Chondrocyte (in vitro differentiated cells): ENCODE data around the gene PKDCC. TPM values are rescaled to one million over a fixed set of nuclear protein-coding genes. Genes with fewer than 3 reads are reported as not detected.
"Not testable (repeated sequence)": the region's sequence is repeated elsewhere in the genome, so short reads cannot be mapped to it uniquely, and the experiment has no call there.

ENCODE experiments used
- DNase-seq: peaks from one replicate; pipeline ENCODE4 v3.0.0; 2021; ENCODE audit warnings: mixed read lengths, low spot score
- H3K27ac Mint-ChIP-seq: one replicate; pipeline ENCODE4 v1.8.0; 2021; ENCODE audit warnings: mild to moderate bottlenecking, moderate library complexity, mixed read lengths; ENCODE audit not compliant: unreplicated experiment
- H3K27me3 Mint-ChIP-seq: 2 replicates; pipeline ENCODE4 v1.8.0; 2021; ENCODE audit warnings: low read depth, mixed read lengths
- H3K36me3 Mint-ChIP-seq: 2 replicates; pipeline ENCODE4 v1.8.0; 2021; ENCODE audit warnings: low read depth, mixed read lengths
- H3K4me1 Mint-ChIP-seq: 2 replicates; pipeline ENCODE4 v1.8.0; 2021; ENCODE audit warnings: low read depth, mild to moderate bottlenecking, mixed read lengths
- H3K4me3 Mint-ChIP-seq: one replicate; pipeline ENCODE4 v1.8.0; 2021; ENCODE audit warnings: mild to moderate bottlenecking, moderate library complexity, mixed read lengths; ENCODE audit not compliant: unreplicated experiment
- H3K9me3 Mint-ChIP-seq: 2 replicates; pipeline ENCODE4 v1.8.0; 2021; ENCODE audit warnings: low read depth, mixed read lengths
- CTCF ChIP-seq: fragments of 200-600 bp; sonication (generic); IDR thresholded peaks from 2 replicates; pipeline ENCODE4 v1.5.0; 2021; ENCODE audit warnings: antibody characterized with exemption, mild to moderate bottlenecking, moderate library complexity
- total RNA-seq: library from RNA; stranded (reverse); gene quantifications from 3 replicates; pipeline ENCODE4 v1.2.1, GENCODE V29; 2021

The PKDCC gene
- total RNA-seq, 1 donor from 2014 or later = 164 TPM

GRCh38 chr2:42077343-42077742 lies 29.5 kb downstream of the PKDCC start:
- DNase-seq = no peak
- H3K27ac Mint-ChIP-seq = no peak overlapping the region
- H3K4me3 Mint-ChIP-seq = no peak overlapping the region
- H3K27me3 Mint-ChIP-seq = peaks cover 3% of the 10 kb centered on the region
- TF ChIP-seq CTCF = peak; percentile 48
- H3K9me3 Mint-ChIP-seq = peaks cover 3% of the 10 kb centered on the region
- H3K4me1 Mint-ChIP-seq = peaks cover 15% of the 10 kb centered on the region
- H3K36me3 Mint-ChIP-seq = peaks cover 2% of the 10 kb centered on the region

GRCh38 chr2:42079737-42080287 lies 32.0 kb downstream of the PKDCC start:
- peaks cover 3% of the 10 kb centered on the region for H3K27me3 Mint-ChIP-seq
- no peak overlapping the region for H3K4me3 Mint-ChIP-seq
- no peak for DNase-seq
- no peak for TF ChIP-seq CTCF
- peaks cover 18% of the 10 kb centered on the region for H3K4me1 Mint-ChIP-seq
- peaks cover 2% of the 10 kb centered on the region for H3K36me3 Mint-ChIP-seq
- no peak overlapping the region for H3K27ac Mint-ChIP-seq
- H3K9me3 Mint-ChIP-seq = peaks cover 3% of the 10 kb centered on the region

- peaks cover 30% of the 10 kb centered on the region for H3K4me1 Mint-ChIP-seq
- not testable (repeated sequence) for H3K27me3 Mint-ChIP-seq, H3K4me3 Mint-ChIP-seq, H3K27ac Mint-ChIP-seq, DNase-seq, H3K36me3 Mint-ChIP-seq, H3K9me3 Mint-ChIP-seq
Measured at GRCh38 chr2:42081151-42081550, 33.3 kb downstream of the PKDCC start.

- no peak for DNase-seq
- Mint-ChIP-seq H3K27me3 (peaks cover 3% of the 10 kb centered on the region), H3K4me1 (peaks cover 33% of the 10 kb centered on the region), H3K27ac (no peak overlapping the region), H3K36me3 (no peaks in the 10 kb centered on the region), H3K4me3 (no peak overlapping the region), H3K9me3 (no peaks in the 10 kb centered on the region)
- TF ChIP-seq CTCF = no peak
Measured at GRCh38 chr2:42082016-42082415, 34.2 kb downstream of the PKDCC start.

- Mint-ChIP-seq H3K4me1 (peaks cover 33% of the 10 kb centered on the region), H3K27me3 (peaks cover 3% of the 10 kb centered on the region), H3K27ac (peak overlapping the region; percentile 87), H3K4me3 (no peak overlapping the region), H3K9me3 (no peaks in the 10 kb centered on the region), H3K36me3 (no peaks in the 10 kb centered on the region)
- TF ChIP-seq CTCF = no peak
- no peak for DNase-seq
Measured at GRCh38 chr2:42084231-42084671, 36.4 kb downstream of the PKDCC start.

- H3K4me3 Mint-ChIP-seq, DNase-seq, H3K27me3 Mint-ChIP-seq, H3K36me3 Mint-ChIP-seq, H3K9me3 Mint-ChIP-seq: not testable (repeated sequence)
- Mint-ChIP-seq H3K27ac (peak overlapping the region; percentile 87), H3K4me1 (peaks cover 33% of the 10 kb centered on the region)
Measured at GRCh38 chr2:42085070-42085469, 37.2 kb downstream of the PKDCC start.
